ENCODE results near the gene PROSER2.

PROSER2 gene

GRCh38 chr10:11907914-11908313 is 84.8 kb downstream of the PROSER2 start (continued):
- TF ChIP-seq CREB5 (CRISPR knock-in tag; IDR thresholded peaks at IDR 0.05; ENCODE audit: low read depth), result no peak
- no peak for TF ChIP-seq GLIS3 (CRISPR knock-in tag; IDR thresholded peaks at IDR 0.05)
- no peak for TF ChIP-seq TOX (CRISPR knock-in tag; IDR thresholded peaks at IDR 0.05; ENCODE audit: borderline replicate concordance)
- TF ChIP-seq PPARA (CRISPR knock-in tag; IDR thresholded peaks at IDR 0.05; ENCODE audit: borderline replicate concordance), result no peak
- no peak for TF ChIP-seq SNAI2 (CRISPR knock-in tag; IDR thresholded peaks at IDR 0.05)

GRCh38 chr10:11908536-11908935 is 85.4 kb downstream of the PROSER2 start:
- no peak for ATAC-seq
- TF ChIP-seq BACH2 (CRISPR knock-in tag; IDR thresholded peaks at IDR 0.05; ENCODE audit: borderline replicate concordance) (no peak), CREB5 (CRISPR knock-in tag; IDR thresholded peaks at IDR 0.05; ENCODE audit: low read depth) (no peak), ZNF565 (CRISPR knock-in tag; conservative IDR thresholded peaks at IDR 0.05; ENCODE audit: low read depth) (no peak), OSR1 (CRISPR knock-in tag; IDR thresholded peaks at IDR 0.05) (no peak)

GRCh38 chr10:11908991-11909390 is 85.8 kb downstream of the PROSER2 start:
- no peak for ATAC-seq
- TF ChIP-seq ZNF565 (CRISPR knock-in tag; conservative IDR thresholded peaks at IDR 0.05; ENCODE audit: low read depth), result no peak

- no peak for ATAC-seq
- no peak for TF ChIP-seq ZNF8 (CRISPR knock-in tag; IDR thresholded peaks at IDR 0.05)
- TF ChIP-seq PPARA (CRISPR knock-in tag; IDR thresholded peaks at IDR 0.05; ENCODE audit: borderline replicate concordance), result no peak
- no peak for TF ChIP-seq ZNF70 (CRISPR knock-in tag; IDR thresholded peaks at IDR 0.05)
- TF ChIP-seq PATZ1 (CRISPR knock-in tag; IDR thresholded peaks at IDR 0.05; ENCODE audit: borderline replicate concordance), result no peak
These were observed 86.5 kb downstream of the PROSER2 start for GRCh38 chr10:11909618-11910017.

- no peak for TF ChIP-seq RARB (CRISPR knock-in tag; IDR thresholded peaks at IDR 0.05)
- no peak for TF ChIP-seq ESRRG (CRISPR knock-in tag; IDR thresholded peaks at IDR 0.05)
- TF ChIP-seq ZFP30 (CRISPR knock-in tag; IDR thresholded peaks at IDR 0.05), result no peak
- no peak for TF ChIP-seq ZC3H10 (CRISPR knock-in tag; IDR thresholded peaks at IDR 0.05)
- no peak for TF ChIP-seq ISL1 (CRISPR knock-in tag; IDR thresholded peaks at IDR 0.05)
- no peak for TF ChIP-seq BACH2 (CRISPR knock-in tag; IDR thresholded peaks at IDR 0.05; ENCODE audit: borderline replicate concordance)
- TF ChIP-seq POU6F1 (CRISPR knock-in tag; IDR thresholded peaks at IDR 0.05; ENCODE audit: borderline replicate concordance, low read depth), result no peak
- TF ChIP-seq TCF4 (CRISPR knock-in tag; IDR thresholded peaks at IDR 0.05; ENCODE audit: borderline replicate concordance), result no peak
- TF ChIP-seq TOX (CRISPR knock-in tag; IDR thresholded peaks at IDR 0.05; ENCODE audit: borderline replicate concordance), result no peak
- TF ChIP-seq ARNTL (CRISPR knock-in tag; IDR thresholded peaks at IDR 0.05; ENCODE audit: borderline replicate concordance, low read depth), result no peak
- no peak for TF ChIP-seq PPARA (CRISPR knock-in tag; IDR thresholded peaks at IDR 0.05; ENCODE audit: borderline replicate concordance)
- TF ChIP-seq PATZ1 (CRISPR knock-in tag; IDR thresholded peaks at IDR 0.05; ENCODE audit: borderline replicate concordance), result no peak
- TF ChIP-seq ZNF565 (CRISPR knock-in tag; conservative IDR thresholded peaks at IDR 0.05; ENCODE audit: low read depth), result no peak
- TF ChIP-seq ZNF8 (CRISPR knock-in tag; IDR thresholded peaks at IDR 0.05), result no peak
- ATAC-seq, result no peak
These were observed 86.9 kb downstream of the PROSER2 start for GRCh38 chr10:11910102-11910501.
